CD8-positive, alpha-beta memory T cell (primary cell): ENCODE results near the gene ANKRD23. TPM values are rescaled to one million over a fixed set of nuclear protein-coding genes. Genes with fewer than 3 reads are reported as not detected.
A peak's percentile ranks its signal among the peaks of the same experiment; 100 is the strongest.

Experiments
- CTCF ChIA-PET: fragments of 350-600 bp; sonication (Branson Sonifier 250); formaldehyde crosslinking; loops from one replicate; lab custom pipeline; 2021; ENCODE audit warnings: antibody characterized with exemption; lab: Charles Lee
- POLR2A ChIA-PET: fragments of 350-600 bp; sonication (Branson Sonifier 250); formaldehyde crosslinking; loops from one replicate; lab custom pipeline; 2021; ENCODE audit warnings: antibody characterized with exemption; lab: Charles Lee
- DNase-seq, 5 donors: peaks; one replicate each; pipeline versions ENCODE4 v3.0.0 to v3.0.0-alpha.2; 2020 to 2022; ENCODE audit warnings: mixed read lengths in 1 of 5
- H3K27ac ChIP-seq: one replicate; pipeline ENCODE4 v1.7.0; 2013; ENCODE audit warnings: low read depth, mild to moderate bottlenecking, low read length, moderate library complexity
- H3K27me3 ChIP-seq: 2 replicates; pipeline ENCODE4 v1.7.0; 2013; ENCODE audit warnings: low read length, mild to moderate bottlenecking; ENCODE audit not compliant: insufficient read depth, poor library complexity, severe bottlenecking
- H3K36me3 ChIP-seq: 2 replicates; pipeline ENCODE4 v1.7.0; 2013; ENCODE audit warnings: mild to moderate bottlenecking, low read length, moderate library complexity; ENCODE audit not compliant: insufficient read depth
- H3K4me1 ChIP-seq: 2 replicates; pipeline ENCODE4 v1.7.0; 2013; ENCODE audit warnings: mild to moderate bottlenecking, low read length, moderate library complexity; ENCODE audit not compliant: insufficient read depth
- H3K4me3 ChIP-seq: 2 replicates; pipeline ENCODE4 v1.7.0; 2013; ENCODE audit warnings: mild to moderate bottlenecking, low read length
- H3K9me3 ChIP-seq: 2 replicates; pipeline ENCODE4 v1.7.0; 2013; ENCODE audit warnings: mild to moderate bottlenecking, low read length
- H3K27ac Mint-ChIP-seq, 8 donors: one replicate each; pipeline ENCODE4 v1.8.0; 2020 to 2021; ENCODE audit warnings: mixed read lengths in 8 of 8, mild to moderate bottlenecking in 6 of 8, inconsistent platforms in 3 of 8, moderate library complexity in 3 of 8
- H3K27me3 Mint-ChIP-seq, 2 donors: one replicate each; pipeline ENCODE4 v1.8.0; 2020 to 2021; ENCODE audit warnings: mixed read lengths in 2 of 2, mild to moderate bottlenecking in 1 of 2, moderate library complexity in 1 of 2
- H3K36me3 Mint-ChIP-seq, 3 donors: one replicate each; pipeline ENCODE4 v1.8.0; 2020 to 2021; ENCODE audit warnings: mixed read lengths in 3 of 3, inconsistent platforms in 1 of 3, mild to moderate bottlenecking in 1 of 3
- H3K4me1 Mint-ChIP-seq, 3 donors: one replicate each; pipeline ENCODE4 v1.8.0; 2020 to 2021; ENCODE audit warnings: mixed read lengths in 3 of 3, inconsistent platforms in 1 of 3, mild to moderate bottlenecking in 1 of 3
- H3K4me3 Mint-ChIP-seq, 7 donors: one replicate each; pipeline ENCODE4 v1.8.0; 2020 to 2021; ENCODE audit warnings: mixed read lengths in 7 of 7, mild to moderate bottlenecking in 6 of 7, moderate library complexity in 4 of 7, inconsistent platforms in 2 of 7
- H3K9me3 Mint-ChIP-seq, 5 donors: one replicate each; pipeline ENCODE4 v1.8.0; 2020 to 2022; ENCODE audit warnings: mixed read lengths in 5 of 5, mild to moderate bottlenecking in 3 of 5, moderate library complexity in 2 of 5, inconsistent platforms in 1 of 5
- polyA plus RNA-seq: library from polyadenylated mRNA; unstranded; fragments of 300-500 nt; fragmentation: Illumina TruSeq; gene quantifications from one replicate; pipeline ENCODE4 v1.2.3, GENCODE V29; 2021
- total RNA-seq, 2 experiments: library from RNA; stranded (reverse); gene quantifications; one replicate each; pipeline ENCODE4 v1.2.3, GENCODE V29; 2021

ANKRD23 gene
- total and polyA plus RNA-seq, 3 experiments from 2014 or later: 0.47 to 3.9 (median 3.8) TPM

DNA sequence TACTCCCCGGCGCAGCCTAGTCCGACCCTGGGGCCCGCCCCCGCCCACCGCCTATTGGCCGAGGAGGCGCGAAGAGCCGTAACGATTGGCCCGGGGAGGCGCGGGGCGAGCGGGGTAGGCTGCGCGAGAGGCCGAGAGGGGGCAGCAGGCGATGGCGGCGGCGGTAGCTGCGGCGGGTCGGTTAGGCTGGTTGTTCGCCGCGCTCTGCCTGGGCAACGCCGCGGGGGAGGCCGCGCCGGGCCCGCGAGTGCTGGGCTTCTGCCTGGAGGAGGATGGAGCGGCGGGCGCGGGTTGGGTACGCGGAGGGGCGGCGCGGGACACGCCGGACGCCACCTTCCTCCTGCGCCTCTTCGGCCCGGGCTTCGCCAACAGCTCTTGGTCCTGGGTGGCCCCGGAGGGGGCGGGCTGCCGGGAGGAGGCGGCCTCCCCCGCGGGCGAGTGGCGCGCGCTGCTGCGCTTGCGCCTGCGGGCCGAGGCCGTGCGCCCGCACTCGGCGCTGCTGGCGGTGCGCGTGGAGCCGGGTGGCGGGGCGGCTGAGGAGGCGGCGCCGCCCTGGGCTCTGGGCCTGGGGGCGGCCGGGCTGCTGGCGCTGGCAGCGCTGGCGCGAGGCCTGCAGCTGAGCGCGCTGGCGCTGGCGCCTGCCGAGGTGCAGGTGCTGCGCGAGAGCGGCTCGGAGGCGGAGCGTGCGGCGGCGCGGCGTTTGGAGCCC is 27.5 kb downstream of the ANKRD23 start, which contains the start of gene CNNM3:
CNNM3 (plus strand) TSS at position 142 of the 709 bp plus-strand sequence; CDS start at position 152, 10 bp downstream.
- H3K4me1 Mint-ChIP-seq: peaks cover 60 to 76% (median 68%) of the 10 kb centered on the region in 3 donors
- H3K27ac Mint-ChIP-seq: peak within 1 kb of the TSS; percentile 56 to 96 (median 94)
- no peaks in the 10 kb centered on the region for H3K9me3 Mint-ChIP-seq
- ChIA-PET CTCF (interaction anchor here (0.6 to 5.8 kb wide), 13 partner anchors 9 to 147 kb away, joined by 3 to 38 read pairs (median 6); partner anchors contain the start of genes ANKRD39 and CNNM4), POLR2A (interaction anchor here (0.6 to 3.0 kb wide), 15 partner anchors 10 to 296 kb away, joined by 3 to 40 read pairs (median 4); partner anchors contain the start of genes ANKRD39 and CNNM4)
- DNase-seq: peak; percentile 91 to 96 (median 94)
- peaks cover 0 to 1% of the 10 kb centered on the region in 2 donors for H3K27me3 Mint-ChIP-seq
- peaks cover 0 to 53% (median 12%) of the 10 kb centered on the region in 3 donors for H3K36me3 Mint-ChIP-seq
- Histone ChIP-seq H3K9me3 (no peaks in the 10 kb centered on the region), H3K36me3 (peaks cover 5% of the 10 kb centered on the region), H3K27ac (peak within 1 kb of the TSS; percentile 69), H3K4me3 (peak within 1 kb of the TSS; percentile 84), H3K4me1 (peaks cover 48% of the 10 kb centered on the region), H3K27me3 (no peaks in the 10 kb centered on the region)
- peak within 1 kb of the TSS; percentile 92 to 97 (median 96) for H3K4me3 Mint-ChIP-seq

DNA sequence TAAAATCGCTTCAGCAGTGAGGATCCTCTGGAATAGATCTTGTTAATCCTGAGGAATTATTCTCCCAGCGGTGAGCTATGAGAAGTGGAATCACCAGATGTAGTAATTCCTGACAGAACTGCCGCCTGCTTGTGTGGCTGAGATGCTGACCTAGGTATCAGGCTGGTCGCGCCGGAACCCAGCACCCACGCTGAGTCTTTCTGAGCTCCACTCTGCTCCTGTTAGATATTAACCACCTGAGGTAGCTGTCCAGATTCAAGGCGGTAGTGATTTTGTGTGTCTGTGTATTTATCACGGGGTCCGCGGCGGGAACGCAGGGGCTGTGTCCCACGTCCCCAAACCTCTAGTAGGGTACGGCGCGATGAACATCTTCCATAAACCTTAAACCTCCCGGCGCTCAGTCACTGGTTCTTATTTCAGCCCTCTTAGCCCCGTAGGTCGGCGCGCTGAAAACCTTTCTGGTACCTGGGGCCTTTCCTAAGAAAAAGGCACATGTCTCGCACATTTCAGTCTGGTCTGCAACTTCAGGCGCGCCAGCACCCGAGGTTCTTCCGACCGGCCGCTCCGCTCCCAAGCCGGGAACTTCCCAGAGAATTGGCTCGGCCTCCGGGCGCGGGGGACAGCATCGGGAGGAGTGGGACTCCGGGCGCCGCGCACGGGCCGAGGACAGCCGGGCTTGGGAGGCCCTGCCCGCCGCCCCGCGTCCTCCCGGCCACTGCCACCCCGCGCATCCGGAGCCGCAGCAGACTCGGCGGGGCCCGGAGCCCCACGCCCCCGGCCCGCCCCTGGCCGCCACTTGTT is 28.3 kb downstream of the ANKRD23 start:
- peak overlapping the region; percentile 69 for H3K27ac ChIP-seq
- ChIA-PET CTCF (interaction anchor here (1.1 to 5.8 kb wide), 11 partner anchors 10 to 147 kb away, joined by 3 to 38 read pairs (median 7); partner anchors contain the start of genes ANKRD39 and CNNM4), POLR2A (interaction anchor here (0.6 to 3.0 kb wide), 13 partner anchors 10 to 280 kb away, joined by 3 to 40 read pairs (median 6); partner anchors contain the start of genes ANKRD39 and CNNM4)
- no peaks in the 10 kb centered on the region for H3K9me3 Mint-ChIP-seq
- peak overlapping the region; percentile 56 to 96 (median 94) for H3K27ac Mint-ChIP-seq
- H3K4me1 Mint-ChIP-seq: peaks cover 53 to 72% (median 62%) of the 10 kb centered on the region in 3 donors
- H3K4me3 ChIP-seq: peak overlapping the region; percentile 81
- H3K36me3 Mint-ChIP-seq: peaks cover 0 to 53% (median 12%) of the 10 kb centered on the region in 3 donors
- H3K4me3 Mint-ChIP-seq: peak overlapping the region; percentile 92 to 97 (median 96)
- H3K27me3 Mint-ChIP-seq: peaks cover 0 to 1% of the 10 kb centered on the region in 2 donors
- no peak for DNase-seq
- peaks cover 40% of the 10 kb centered on the region for H3K4me1 ChIP-seq
- peaks cover 5% of the 10 kb centered on the region for H3K36me3 ChIP-seq
- no peaks in the 10 kb centered on the region for H3K9me3 ChIP-seq
- H3K27me3 ChIP-seq: no peaks in the 10 kb centered on the region

DNA sequence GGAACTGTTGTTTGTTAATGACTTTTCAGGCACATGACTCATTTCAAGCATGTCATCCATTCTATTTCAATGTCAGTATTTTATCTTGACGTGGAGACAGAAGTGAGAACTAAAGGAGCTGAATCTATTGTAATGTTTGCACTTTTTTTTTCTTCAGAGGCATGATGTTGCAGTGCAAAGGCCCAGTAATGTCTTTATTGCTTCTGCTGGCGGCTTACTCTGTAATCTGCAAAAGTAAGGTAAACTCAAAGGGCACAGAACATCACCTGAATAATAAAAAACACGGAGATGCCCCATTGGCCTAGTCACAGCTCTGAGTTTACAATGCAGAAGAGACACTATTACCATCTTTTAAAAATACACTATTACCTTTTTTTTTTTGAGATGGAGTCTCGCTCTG is 30.2 kb downstream of the ANKRD23 start:
- Histone ChIP-seq H3K27ac (no peak overlapping the region), H3K4me3 (no peak overlapping the region), H3K9me3 (no peaks in the 10 kb centered on the region), H3K36me3 (no peaks in the 10 kb centered on the region), H3K4me1 (peaks cover 21% of the 10 kb centered on the region), H3K27me3 (no peaks in the 10 kb centered on the region)
- Mint-ChIP-seq H3K27ac (peak overlapping the region in 2 of 8 donors; percentile 47 to 63), H3K9me3 (no peaks in the 10 kb centered on the region), H3K36me3 (peaks cover 0 to 43% (median 4%) of the 10 kb centered on the region in 3 donors), H3K27me3 (no peaks in the 10 kb centered on the region), H3K4me1 (peaks cover 34 to 57% (median 43%) of the 10 kb centered on the region in 3 donors), H3K4me3 (peak overlapping the region in 3 of 7 donors; percentile 15 to 69 (median 44))
- POLR2A ChIA-PET: no interaction called here
- no peak for DNase-seq
- CTCF ChIA-PET: interaction anchor here (0.6 to 2.0 kb wide), 3 partner anchors 13 to 138 kb away, joined by 3 to 10 read pairs (median 4); partner anchors contain the start of gene ANKRD39

DNA sequence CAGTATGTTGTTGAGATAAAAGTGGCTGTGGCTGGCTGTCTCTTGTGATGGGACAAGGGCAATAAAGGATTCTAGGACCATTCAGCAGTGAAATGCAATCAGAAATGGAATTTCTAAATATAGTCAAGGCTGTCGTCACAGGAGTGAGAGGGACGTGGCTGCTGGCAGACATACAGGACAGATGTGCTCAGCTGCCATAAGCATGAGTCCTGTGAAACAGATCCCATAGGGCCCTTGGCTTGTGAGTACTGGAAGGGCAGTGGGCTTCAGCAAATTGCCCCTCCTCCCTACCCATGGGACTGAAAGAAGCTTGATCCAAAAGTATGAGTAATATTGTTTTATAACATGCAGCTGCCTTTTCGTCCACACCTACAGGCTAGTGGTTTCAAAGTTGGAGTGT is 31.9 kb downstream of the ANKRD23 start:
- peaks cover 33 to 58% (median 43%) of the 10 kb centered on the region in 3 donors for H3K4me1 Mint-ChIP-seq
- Histone ChIP-seq H3K27me3 (no peaks in the 10 kb centered on the region), H3K4me1 (peaks cover 19% of the 10 kb centered on the region), H3K36me3 (no peaks in the 10 kb centered on the region), H3K27ac (no peak overlapping the region), H3K4me3 (no peak overlapping the region), H3K9me3 (no peaks in the 10 kb centered on the region)
- peaks cover 0 to 29% (median 2%) of the 10 kb centered on the region in 3 donors for H3K36me3 Mint-ChIP-seq
- DNase-seq: no peak
- POLR2A ChIA-PET: no interaction called here
- CTCF ChIA-PET: interaction anchor here (1.5 to 2.0 kb wide), 2 partner anchors 11 to 45 kb away, joined by 4 to 10 read pairs; partner anchors contain the start of gene ANKRD39
- H3K4me3 Mint-ChIP-seq: peak overlapping the region in 1 of 7 donors; percentile 31
- H3K27ac Mint-ChIP-seq: peak overlapping the region in 3 of 8 donors; percentile 32 to 83 (median 61)
- H3K27me3 Mint-ChIP-seq: no peaks in the 10 kb centered on the region
- H3K9me3 Mint-ChIP-seq: no peaks in the 10 kb centered on the region

DNA sequence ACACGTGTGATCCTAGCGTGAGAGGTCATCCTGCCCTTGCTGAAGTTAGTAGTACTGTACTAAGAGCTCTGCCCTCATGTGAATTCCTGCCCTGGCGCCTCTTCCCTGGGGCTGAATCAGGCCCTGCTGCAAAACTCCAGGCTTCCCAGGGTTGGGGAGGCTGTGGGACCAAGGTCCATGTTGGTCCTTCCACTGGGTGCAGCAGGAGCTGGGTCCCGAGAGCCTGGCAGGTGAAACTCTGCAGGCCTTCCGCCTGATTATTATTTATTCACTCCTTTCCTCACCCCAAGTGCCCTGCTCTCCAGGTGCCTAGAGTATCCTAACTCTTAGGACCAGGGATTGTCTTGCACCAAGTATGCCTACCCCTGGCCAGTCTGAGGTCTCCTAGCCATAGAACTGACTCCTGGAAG is 33.0 kb downstream of the ANKRD23 start:
- Mint-ChIP-seq H3K4me3 (peak overlapping the region in 1 of 7 donors; percentile 24), H3K9me3 (no peaks in the 10 kb centered on the region), H3K27me3 (no peaks in the 10 kb centered on the region), H3K36me3 (peaks cover 0 to 29% (median 5%) of the 10 kb centered on the region in 3 donors), H3K27ac (peak overlapping the region in 3 of 8 donors; percentile 23 to 60 (median 38)), H3K4me1 (peaks cover 43 to 68% (median 54%) of the 10 kb centered on the region in 3 donors)
- no peak for DNase-seq
- no peaks in the 10 kb centered on the region for H3K36me3 ChIP-seq
- H3K27ac ChIP-seq: no peak overlapping the region
- H3K4me1 ChIP-seq: peaks cover 29% of the 10 kb centered on the region
- no peaks in the 10 kb centered on the region for H3K9me3 ChIP-seq
- no peaks in the 10 kb centered on the region for H3K27me3 ChIP-seq
- ChIA-PET POLR2A (no interaction called here), CTCF (interaction anchor here (1.4 kb wide), 1 partner anchor 47 kb away, joined by 5 read pairs; the partner anchor contains the start of gene ANKRD39)
- no peak overlapping the region for H3K4me3 ChIP-seq

DNA sequence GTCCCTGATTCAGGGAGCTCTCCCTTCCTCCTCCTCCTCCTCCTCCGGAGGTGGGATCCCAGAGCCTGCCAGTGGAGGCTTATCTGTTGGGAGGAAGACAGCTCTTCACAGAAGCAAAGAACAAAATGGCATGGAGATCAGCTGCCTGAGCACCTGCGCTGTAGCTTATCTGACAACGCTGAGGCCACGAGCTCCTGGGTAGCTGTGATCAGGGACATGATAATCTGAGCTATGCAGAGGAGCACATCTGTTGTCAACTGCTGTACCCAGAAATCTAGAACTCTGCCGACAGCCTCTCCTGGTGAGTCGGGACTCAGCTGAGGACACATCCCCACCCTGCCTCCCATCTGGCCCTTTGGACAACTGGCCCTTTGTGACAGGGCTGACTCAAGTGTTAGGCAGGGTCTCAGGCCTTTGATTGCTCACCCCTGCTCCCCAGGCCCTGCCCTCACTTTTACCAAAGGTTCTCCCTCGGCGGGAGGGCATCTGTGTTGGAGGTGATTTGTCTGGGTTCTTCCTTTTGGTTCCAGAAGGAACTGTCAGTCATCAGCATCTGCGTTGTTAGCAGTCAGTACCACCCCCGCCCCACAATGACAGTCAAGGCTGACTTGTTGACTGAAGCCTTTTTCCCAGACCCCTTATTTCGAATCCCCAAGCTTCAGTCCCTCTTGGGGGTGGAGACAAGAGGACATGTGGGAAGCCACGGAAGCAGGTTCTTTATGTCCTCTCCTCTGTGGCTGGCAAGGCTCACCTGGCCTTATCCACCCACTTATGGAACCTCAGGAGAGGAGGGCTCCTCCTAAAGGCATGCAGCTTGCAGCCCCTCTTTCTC is 33.7 kb downstream of the ANKRD23 start:
- Mint-ChIP-seq H3K27me3 (no peaks in the 10 kb centered on the region), H3K27ac (peak overlapping the region in 4 of 8 donors; percentile 6 to 47 (median 8)), H3K4me3 (no peak overlapping the region), H3K9me3 (no peaks in the 10 kb centered on the region), H3K36me3 (peaks cover 0 to 26% (median 5%) of the 10 kb centered on the region in 3 donors), H3K4me1 (peaks cover 39 to 65% (median 49%) of the 10 kb centered on the region in 3 donors)
- DNase-seq: no peak
- no peak overlapping the region for H3K4me3 ChIP-seq
- ChIA-PET CTCF (interaction anchor here (0.9 to 1.4 kb wide), 2 partner anchors 9 to 48 kb away, joined by 3 to 5 read pairs; partner anchors contain the start of gene ANKRD39), POLR2A (interaction anchor here (0.6 kb wide), 1 partner anchor 42 kb away, joined by 3 read pairs; no protein-coding TSS in a partner anchor)
- H3K27ac ChIP-seq: no peak overlapping the region
- no peaks in the 10 kb centered on the region for H3K27me3 ChIP-seq
- no peaks in the 10 kb centered on the region for H3K9me3 ChIP-seq
- H3K36me3 ChIP-seq: no peaks in the 10 kb centered on the region
- peaks cover 27% of the 10 kb centered on the region for H3K4me1 ChIP-seq
